Inflammatory macrophage (primary cell): ENCODE data around the gene SNX32.
"Not testable (repeated sequence)": the region's sequence is repeated elsewhere in the genome, so short reads cannot be mapped to it uniquely, and the experiment has no call there.

Source experiments
- DNase-seq, 2 donors: peaks; one replicate each; pipeline ENCODE4 v3.0.0-alpha.2; 2020 to 2022

Gene SNX32

GRCh38 chr11:65886826-65887722 lies 53.3 kb downstream of the SNX32 start:
- DNase-seq, result no peak

GRCh38 chr11:65887723-65888162 lies 54.0 kb downstream of the SNX32 start:
- DNase-seq, result no peak

GRCh38 chr11:65888163-65888814 lies 54.5 kb downstream of the SNX32 start, which contains the start of gene FIBP:
FIBP (minus strand) TSS chr11:65888471; CDS start chr11:65888418, 53 bp downstream.
- peak; percentile 97 for DNase-seq

GRCh38 chr11:65890324-65891218 lies 56.8 kb downstream of the SNX32 start, which contains the start of gene CCDC85B:
CCDC85B (plus strand) TSS chr11:65890673; CDS start chr11:65890784, 111 bp downstream.
- DNase-seq, result peak; percentile 98

- peak in 1 of 2 donors; percentile 54 for DNase-seq
Observed at GRCh38 chr11:65891219-65892136, 57.7 kb downstream of the SNX32 start.

GRCh38 chr11:65892137-65892540 lies 58.4 kb downstream of the SNX32 start:
- not testable (repeated sequence) for DNase-seq

- no peak for DNase-seq
Observed at GRCh38 chr11:65892661-65893317, 59.0 kb downstream of the SNX32 start.

GRCh38 chr11:65894034-65894591 lies 60.4 kb downstream of the SNX32 start:
- peak; percentile 34 to 53 for DNase-seq

- DNase-seq, result no peak
Observed at GRCh38 chr11:65895482-65895981, 61.8 kb downstream of the SNX32 start.

GRCh38 chr11:65896034-65896999 lies 62.6 kb downstream of the SNX32 start:
- no peak for DNase-seq

- DNase-seq, result no peak
Observed at GRCh38 chr11:65897020-65897471, 63.3 kb downstream of the SNX32 start.

- DNase-seq, result no peak
Observed at GRCh38 chr11:65898656-65899355, 65.0 kb downstream of the SNX32 start.

GRCh38 chr11:65899356-65900124 lies 65.8 kb downstream of the SNX32 start:
- DNase-seq, result peak; percentile 66 to 75

- peak; percentile 93 to 94 for DNase-seq
Observed at GRCh38 chr11:65900125-65900898, 66.5 kb downstream of the SNX32 start, which contains the start of gene FOSL1. FOSL1 (minus strand) TSS chr11:65900388; CDS start chr11:65900339, 49 bp downstream.

- DNase-seq, result no peak
Observed at GRCh38 chr11:65900899-65901180, 67.1 kb downstream of the SNX32 start.

- no peak for DNase-seq
Observed at GRCh38 chr11:65903068-65903481, 69.3 kb downstream of the SNX32 start.
